GM21447 (cell line): ENCODE results near the gene PFKFB4.

ENCODE experiments used
- ATAC-seq: cut with Tn5 transposase; IDR thresholded peaks from one replicate; pipeline ENCODE4 v1.9.1; 2021; ENCODE audit not compliant: unreplicated experiment

PFKFB4 gene

DNA sequence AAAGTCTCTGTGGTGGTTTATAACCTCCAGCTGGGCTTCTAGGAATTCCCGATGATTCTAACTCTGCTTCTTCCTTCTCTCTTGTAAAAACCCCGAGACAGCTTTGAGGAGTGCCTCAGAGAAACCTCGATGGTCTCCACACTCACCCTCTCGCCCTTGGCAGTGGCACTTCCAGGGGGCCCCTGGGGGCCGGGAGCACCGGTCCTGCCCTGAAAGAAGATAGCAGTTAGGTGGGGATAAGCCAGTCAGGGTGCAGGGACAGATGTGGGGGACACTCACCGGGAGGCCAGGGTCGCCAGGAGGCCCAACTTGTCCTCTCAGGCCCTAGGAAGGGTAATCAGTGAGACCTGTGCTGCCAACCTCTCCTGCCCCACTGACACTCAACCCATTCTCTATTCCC, 28.8 kb upstream of the PFKFB4 start:
- ATAC-seq: no peak

DNA sequence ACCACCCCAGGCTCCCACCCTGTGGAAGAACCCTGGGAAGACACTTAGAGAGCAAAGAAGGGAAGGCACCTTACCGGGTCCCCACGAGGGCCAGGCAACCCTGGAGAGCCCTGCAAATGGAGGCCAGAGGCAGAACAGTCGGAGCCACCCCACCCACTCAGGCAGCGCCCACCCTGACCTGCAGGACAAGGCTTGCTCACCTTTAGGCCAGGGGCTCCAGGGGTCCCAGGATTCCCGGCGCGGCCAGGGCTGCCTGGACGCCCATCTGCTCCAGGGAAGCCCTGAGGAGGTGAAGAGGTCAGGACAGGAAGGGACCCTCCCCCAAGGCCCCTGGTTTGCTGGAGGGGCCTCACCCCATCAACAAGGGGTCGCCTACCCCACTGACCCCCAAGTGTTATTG, 28.2 kb upstream of the PFKFB4 start:
- no peak for ATAC-seq

DNA sequence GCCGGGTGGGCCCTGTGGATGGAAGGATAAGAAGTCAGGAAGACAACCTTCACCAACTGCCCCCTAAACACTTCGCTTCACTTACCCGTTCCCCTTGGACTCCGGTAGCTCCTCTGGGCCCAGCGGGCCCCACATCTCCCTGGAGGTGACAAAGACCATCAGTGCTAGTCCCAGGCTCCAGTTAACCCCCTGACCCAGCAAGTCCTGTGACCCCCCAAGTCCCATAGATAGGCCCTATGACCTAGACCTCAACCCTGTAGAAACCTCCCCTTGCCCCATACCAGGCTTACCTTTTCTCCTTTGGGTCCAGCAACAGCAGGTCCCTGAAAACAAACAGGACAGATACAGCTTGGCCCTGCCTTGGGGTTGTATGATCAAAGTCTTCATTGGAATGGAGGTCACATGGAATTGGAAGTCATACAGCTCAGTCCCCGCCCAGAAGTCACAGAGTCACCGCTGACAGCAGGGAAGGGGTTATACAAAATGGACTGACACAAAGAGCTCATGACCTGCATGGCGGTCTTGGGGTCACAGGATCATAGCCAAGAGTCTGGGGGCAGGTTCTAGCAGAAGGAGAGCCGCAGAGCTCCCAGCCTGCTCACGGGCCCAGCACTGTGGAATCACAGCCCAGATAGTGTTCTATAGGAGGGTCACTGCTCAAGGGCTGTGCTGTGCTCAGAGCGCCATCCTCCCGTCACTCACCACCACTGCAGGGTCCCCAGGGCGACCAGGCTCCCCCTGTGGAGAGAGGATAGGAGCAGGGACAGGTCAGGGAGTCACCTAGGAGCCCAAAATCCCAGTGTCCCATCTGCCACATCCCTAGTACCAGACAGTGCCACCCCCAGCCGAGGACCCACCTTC, 25.2 kb upstream of the PFKFB4 start:
- no peak for ATAC-seq

DNA sequence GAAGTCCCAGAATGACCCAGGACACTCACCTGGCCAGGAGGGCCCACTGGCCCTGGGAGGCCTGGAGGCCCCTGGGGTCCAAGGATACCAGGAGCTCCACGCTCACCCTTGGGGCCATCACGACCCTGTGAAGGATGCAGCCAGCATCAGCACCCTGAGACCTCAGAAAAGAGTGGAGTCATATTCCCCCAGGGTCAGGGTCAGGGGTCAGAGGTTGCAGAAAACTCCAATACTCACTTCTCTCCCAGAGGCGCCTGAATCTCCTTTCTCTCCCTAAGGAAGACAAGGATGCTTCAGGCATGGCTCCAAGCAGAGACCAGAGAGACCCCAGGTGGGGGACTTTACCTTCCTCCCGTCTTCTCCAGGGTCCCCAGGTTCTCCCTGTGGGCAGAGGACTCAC, 20.0 kb upstream of the PFKFB4 start:
- no peak for ATAC-seq

DNA sequence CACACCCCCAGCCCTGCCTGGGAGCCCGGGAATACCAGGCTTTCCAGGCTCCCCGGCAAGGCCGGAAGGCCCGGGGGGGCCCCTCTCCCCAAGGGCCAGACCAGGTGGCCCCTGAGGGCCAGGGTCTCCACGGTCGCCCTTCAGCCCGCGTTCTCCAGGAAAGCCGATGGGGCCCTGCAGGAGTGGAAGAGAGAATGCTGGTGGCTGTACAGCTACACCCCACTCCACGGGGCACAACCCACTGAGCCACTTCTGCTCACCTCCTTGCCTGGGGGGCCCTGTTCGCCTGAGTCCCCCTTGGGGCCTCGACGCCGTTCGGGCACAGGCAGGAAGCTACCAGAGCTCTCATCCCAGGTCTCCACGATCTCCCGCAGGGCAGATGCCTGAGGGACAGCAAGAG, 18.8 kb upstream of the PFKFB4 start:
- no peak for ATAC-seq

DNA sequence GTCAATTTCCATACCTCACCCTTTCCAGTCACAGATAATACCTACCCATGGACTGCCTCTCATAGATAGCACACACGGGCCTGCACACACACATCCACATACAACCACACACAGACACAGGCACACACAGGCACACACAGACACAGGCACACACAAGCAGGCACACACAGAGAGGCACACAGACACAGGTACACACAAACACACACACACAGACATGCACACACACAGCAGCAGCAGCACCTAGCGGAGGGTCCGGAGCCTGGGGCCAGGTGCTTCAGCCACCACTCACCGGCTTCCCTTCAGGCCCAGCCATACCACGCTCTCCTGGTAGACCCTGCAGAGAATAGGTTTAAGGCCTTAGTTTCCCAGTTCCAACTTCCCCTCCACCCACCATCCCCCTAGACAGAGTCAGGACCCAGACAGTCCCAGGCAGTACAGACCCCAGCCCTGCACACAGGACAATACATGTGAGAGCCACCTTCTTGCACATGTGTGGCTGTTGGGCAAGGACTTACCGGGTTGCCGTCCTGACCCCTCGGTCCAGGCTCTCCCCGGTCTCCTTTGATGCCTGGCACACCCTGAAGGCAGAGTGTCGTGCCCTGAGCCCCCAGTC, 17.5 kb upstream of the PFKFB4 start:
- no peak for ATAC-seq

DNA sequence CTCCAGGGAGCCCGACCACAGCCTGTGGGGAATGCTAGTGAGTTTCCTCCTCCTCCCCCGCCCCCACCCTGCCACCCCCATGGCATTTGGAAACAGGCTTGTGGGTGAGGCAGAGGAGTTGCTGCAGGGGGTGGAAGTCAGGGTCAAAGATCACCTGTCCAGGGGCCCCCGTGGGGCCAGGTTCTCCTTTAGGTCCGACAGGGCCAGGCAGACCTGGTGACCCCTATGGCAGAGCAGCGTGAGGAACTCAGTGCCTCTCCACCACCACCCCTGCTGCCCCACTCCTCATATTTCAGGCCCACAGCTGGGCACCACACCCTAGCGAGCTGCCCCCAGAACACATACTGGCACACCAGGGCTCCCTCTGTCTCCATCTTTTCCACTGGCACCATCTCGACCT, 15.9 kb upstream of the PFKFB4 start:
- no peak for ATAC-seq

DNA sequence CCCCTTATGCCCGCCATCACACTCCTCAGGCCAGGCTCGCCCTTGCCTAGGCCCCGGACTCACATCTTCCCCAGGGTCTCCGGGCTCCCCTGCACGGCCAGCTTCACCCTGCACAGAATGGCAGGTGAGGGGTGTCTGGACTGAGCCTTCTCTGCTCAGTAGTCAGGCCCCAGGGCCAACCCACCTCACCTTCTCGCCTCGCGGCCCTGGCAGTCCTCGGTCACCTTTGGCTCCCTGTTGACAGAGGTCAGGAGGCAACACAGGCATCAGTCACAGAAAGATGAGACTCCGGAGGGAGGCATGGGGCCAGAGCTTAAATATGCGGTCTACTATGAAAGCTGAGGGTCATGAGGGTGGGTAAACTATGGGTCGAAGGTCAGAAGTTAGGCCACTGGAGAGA, 15.3 kb upstream of the PFKFB4 start:
- ATAC-seq: no peak

DNA sequence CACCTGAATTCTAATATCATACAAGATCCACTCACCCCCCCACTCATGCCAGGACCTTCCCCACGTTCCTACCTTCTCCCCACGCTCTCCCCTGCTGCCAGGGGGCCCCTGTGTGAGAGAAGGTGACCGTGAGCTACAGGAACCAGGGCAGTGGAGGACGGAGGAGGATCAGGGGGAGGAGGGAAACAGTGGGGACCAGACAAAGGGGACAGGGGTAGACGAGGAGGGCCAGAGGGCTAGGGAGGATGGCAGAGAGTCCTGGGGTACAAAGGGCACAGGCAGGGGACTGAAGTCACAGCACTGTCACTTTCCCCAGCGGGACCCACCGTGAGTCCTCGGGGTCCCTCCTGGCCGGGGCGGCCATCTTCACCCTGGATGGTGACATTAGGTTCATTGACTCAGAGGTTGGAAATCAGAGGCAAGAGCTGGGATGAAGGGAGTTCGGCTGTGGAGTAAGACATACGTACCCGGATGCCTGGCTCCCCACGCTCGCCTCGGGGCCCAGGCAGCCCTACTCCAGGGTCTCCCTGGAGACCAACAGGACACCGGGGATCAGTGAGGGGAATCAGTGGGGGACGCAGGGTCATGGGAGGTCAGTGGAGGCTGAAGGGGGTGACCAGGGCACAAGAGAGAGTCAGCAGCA, 13.3 kb upstream of the PFKFB4 start:
- no peak for ATAC-seq

DNA sequence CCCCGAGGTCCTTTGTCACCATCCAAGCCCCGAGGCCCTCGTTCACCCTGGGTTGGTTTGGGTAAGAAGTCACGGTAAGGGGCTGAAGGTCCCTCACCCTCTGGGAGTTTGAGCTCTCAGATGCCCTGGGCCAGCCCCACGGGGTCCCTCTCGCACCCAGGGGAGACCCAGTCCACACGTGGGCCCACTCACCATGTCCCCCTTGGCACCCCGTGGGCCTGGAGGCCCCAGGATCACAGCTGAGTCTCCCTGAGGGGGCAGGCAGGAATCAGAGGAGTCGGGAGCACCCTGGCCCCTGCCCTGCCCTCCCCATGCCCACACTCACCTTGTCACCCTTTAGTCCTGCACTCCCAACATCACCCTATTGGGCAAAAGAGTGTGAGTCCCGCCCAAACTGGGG, 12.8 kb upstream of the PFKFB4 start:
- no peak for ATAC-seq

DNA sequence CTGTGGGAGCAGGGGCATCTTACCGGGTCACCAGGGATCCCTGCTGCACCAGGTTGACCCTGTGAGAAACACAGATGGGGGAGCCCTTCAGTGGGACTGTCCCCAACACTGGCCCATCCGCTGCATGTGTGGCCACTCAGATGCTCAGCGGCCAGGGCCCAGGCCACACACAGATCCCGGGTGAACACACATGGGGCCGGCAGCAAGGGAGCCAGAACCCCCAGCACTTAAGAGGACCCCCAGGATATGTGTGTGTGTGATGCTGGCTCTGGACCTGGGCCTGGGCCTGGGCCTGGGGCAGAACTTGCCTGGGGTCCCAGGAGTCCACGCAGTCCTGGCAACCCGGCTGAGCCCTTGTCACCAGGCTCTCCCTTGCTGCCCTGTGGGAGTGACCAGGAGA, 11.9 kb upstream of the PFKFB4 start:
- no peak for ATAC-seq

DNA sequence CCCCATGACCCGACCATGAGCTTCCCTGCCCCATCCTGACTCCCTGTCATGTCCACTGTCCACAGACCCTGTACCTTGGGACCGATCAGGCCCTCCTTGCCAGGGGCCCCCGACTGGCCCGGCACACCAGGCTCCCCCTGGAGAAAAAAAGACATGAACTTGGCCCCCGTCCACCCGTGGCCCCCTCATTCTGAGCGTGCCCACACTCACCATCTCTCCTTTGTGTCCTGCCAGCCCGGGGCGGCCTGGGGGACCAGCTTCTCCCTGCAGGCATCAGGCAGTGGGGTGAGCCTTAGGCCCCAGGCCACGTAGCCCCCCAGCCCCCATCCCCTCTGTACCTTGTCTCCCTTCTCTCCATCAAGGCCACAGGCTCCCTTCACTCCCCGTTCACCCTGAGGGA, 10.9 kb upstream of the PFKFB4 start:
- no peak for ATAC-seq

DNA sequence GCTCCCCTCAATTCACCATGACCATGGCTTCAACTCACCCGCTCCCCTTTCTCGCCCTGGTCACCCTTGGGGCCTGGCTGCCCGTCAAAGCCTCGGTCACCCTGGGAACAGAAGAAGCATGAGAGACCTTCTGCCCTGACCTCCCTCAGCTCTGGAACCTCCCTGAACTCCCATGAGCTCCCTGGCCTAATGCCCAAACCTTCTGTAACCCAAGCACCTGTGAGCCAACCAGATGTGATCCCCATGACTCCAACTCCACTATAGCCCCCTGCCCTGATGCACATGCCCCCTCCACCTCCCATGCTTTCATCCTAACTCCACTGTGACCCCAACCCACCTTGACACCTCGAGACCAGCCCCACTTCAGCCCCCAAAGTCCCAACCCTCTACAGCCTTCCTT, 10.5 kb upstream of the PFKFB4 start:
- ATAC-seq: no peak

DNA sequence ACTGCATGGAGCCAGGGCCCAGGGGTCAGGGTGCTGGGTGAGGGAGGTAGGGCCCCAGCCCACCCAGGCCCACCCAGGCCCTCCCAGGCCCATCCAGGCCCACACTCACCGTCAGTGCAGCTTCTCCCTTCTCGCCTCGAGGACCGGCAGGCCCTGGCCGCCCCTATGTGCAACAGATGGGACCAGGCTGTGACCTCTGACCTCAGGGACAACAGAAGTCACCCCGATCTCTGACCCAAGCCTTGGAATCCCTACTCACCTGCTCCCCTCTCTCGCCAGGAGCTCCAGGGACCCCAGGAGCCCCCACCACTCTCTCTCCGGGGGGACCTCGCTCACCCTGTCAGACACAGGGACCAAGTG, 9.8 kb upstream of the PFKFB4 start:
- no peak for ATAC-seq

DNA sequence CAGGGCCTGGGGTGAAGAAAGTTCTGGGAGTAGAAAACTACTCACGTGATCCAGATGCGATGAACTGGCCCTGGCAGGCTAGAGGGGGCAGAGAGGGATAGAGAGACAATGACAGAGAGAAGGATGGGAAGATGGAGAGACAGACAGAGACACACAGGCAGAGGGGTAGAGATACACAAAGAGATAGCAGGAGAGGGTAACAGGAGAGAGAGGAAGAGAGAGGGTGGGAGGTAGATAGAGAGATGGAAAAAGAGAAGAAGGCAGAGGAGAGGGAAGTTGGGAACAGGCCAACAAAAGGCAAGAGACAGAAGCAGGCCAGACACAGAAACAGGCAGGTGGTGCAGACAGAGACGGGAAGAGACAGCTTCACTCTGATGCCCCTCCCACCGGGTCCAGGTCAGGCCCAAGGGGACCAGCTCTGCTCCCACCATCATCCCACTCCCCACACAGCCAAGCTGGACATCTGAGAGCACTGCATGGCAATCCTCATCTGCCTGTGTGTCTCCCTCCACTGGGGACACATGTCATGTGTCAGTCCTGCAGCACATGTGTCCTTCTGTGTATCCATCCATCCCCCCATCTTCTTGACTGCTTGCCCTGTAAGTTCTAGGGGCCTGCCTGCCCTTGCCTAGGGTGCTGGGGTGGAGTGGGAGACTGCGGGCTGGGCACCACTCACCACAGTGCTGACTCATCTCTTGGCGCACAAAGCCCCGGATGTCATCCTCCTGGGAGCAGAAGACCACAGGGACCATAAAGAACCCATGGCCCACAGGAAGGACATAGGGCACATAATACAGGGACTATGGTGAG, 9.2 kb upstream of the PFKFB4 start:
- ATAC-seq: no peak

DNA sequence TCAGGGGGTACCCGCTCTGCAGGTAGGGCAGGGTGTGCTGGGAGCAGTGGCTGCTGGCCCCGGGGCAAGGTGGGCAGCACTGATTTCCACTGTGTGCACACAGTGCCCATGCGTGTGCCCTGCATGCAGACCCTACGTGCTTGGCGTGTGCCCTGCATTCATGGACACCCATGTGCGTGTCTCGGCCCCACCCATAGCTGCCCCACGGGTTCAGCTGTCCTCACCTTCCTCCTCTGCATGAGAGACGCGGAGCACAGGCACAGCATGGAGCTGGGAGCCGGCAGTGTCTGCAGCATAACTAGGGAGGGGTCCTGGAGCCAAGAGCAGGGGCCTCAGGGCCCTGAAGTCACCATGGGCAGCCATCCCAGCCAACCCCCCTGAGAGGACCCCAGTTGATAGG, 8.6 kb upstream of the PFKFB4 start:
- no peak for ATAC-seq

DNA sequence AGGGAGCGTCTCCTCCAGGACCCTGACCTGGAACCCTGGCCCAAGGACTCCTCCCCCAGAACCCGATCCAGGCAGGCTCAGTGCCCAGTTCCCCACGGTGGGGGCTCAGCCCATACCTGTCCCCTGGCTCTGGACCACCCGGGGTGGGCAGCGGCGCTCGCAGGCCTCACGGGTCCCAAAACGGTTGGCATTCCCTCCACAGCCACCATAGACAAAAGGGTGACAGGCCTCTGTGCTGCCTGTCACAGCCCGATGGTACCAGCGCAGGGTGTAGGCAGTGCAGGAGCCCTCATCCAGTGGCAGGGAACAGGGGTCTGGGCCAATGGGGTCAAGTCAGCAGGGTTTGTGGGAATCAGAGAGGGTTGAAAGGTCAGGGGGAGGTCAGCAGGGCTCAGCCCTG, 8.1 kb upstream of the PFKFB4 start:
- no peak for ATAC-seq

DNA sequence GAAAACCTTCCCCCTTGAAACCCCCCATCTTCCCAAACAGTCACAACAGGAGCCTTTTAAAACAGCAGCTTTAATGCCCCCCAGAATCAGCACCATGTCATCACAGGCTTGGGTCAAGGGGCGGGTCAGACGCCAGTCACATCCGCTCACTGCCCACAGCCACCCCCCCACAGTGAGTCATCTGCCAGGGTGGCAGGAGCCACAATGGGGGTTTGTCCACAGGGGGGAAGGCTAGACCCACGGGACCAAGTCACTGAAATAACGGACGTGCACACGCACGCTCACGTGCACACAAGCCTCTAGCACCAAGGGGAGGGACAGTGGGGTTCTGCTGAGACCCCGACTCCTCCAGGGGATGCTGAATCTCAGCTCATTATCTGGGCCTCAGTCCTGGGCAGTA, 7.4 kb upstream of the PFKFB4 start:
- no peak for ATAC-seq

DNA sequence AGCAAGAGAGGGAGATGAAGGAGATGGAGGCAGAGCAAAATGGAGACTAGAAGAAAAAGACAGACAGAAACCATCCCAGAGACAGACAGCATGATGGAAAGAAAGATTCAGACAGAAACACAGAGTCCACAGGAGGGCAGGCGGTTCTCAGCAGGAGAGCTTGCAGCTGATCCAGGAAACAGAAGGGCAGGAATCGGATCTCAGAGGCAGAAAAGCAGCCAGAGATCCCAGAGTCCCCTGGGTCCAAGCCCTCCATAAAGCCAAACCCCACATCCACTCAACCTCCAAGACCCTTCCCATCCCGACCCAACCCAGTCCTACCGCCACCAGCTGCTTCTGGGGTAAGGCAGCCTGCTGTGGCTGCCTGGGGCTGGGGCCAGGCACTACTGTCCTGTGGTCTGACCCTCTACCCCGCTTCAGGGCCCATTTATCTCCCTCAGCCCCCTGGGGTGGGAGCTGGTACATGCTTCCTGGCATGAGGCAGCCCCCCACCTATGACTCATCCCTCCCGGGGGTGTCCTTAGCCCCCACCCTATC, 6.8 kb upstream of the PFKFB4 start, which contains the start of gene UCN2:
Gene UCN2, minus strand, starts transcription at position 400 of the 537 bp plus-strand sequence. CDS start 657 bp downstream, outside the sequence.
- no peak for ATAC-seq

DNA sequence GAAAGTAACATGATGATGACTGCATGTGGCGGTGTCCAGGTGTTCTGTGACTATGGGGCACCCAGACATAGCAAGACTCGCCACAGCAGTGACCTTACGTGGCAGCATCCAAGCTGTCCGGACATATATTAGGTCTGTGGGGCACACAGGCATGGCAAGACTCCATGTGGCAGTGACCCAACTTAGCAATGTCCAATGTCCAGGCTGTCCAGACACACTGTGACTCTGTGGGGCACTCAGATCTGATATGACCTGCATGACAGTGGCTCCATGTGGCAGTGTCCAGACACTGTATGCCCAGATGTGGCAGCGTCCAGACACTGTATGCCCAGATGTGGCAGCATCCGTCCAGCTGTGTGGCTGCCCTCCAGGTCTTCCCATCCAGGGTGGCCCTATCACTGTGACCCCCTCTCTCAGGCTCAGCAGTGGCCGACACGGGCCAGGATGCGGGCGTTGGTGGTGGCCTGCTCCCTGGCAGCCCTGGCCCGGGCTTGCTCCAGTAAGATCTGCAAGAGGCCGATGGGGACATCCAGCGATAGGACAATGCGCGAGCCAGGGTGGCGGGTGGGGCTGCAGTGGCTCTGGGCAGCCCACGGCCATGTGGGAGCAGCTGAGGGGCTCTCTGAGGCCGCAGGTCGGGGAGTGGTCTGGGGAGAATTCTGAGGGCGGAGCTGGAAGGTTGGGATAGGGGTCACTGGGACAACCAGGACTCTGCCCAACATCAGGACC, 5.9 kb upstream of the PFKFB4 start:
- ATAC-seq: no peak
